Measurements from ENCODE around the gene DESI2. TPM values are rescaled to one million over a fixed set of nuclear protein-coding genes. Genes with fewer than 3 reads are reported as not detected.
A peak's percentile ranks its signal among the peaks of the same experiment; 100 is the strongest.

Gene DESI2
- total and polyA plus RNA-seq, 2 experiments from 2014 or later: 43.9 to 65.9 TPM

- Histone ChIP-seq H3F3A (ENCODE audit: insufficient read depth) (peaks cover 1% of the 10 kb centered on the region; the same call in 1 of the 2 replicates), H3K27me3 (replicated peaks; ENCODE audit: insufficient read depth) (no peaks in the 10 kb centered on the region), H3K9ac (no peak overlapping the region), H3K4me1 (ENCODE audit: insufficient read depth) (0 out of 2 replicates have a peak, but pooled peaks cover 2% of the 10 kb centered on the region), H4K20me1 (ENCODE audit: insufficient read depth) (0 out of 2 replicates have a peak, but pooled peaks cover 12% of the 10 kb centered on the region), H3K9me3 (ENCODE audit: low read depth) (no peaks in the 10 kb centered on the region), H3K9me2 (ENCODE audit: insufficient read depth) (no peaks in the 10 kb centered on the region), H3K4me2 (ENCODE audit: unreplicated experiment) (no peak overlapping the region), H3K36me3 (ENCODE audit: low read depth) (no peaks in the 10 kb centered on the region), H3K4me3 (no peak overlapping the region), H3K79me2 (ENCODE audit: insufficient read depth) (peaks cover 93% of the 10 kb centered on the region), H3K27ac (no peak overlapping the region), H2AFZ (no peak overlapping the region)
- no peak for DNase-seq
- in situ Hi-C loops (cut with MboI): no loop called here
- TF ChIP-seq EZH2phosphoT487 (IDR thresholded peaks at IDR 0.05; ENCODE audit: insufficient read depth, low read depth) (no peak), EZH2 (IDR thresholded peaks at IDR 0.05; ENCODE audit: insufficient read depth, poor library complexity, severe bottlenecking) (no peak)
- 94 to 95% methylated on average over 2 of the region's 2 CpGs for WGBS, 2 experiments (ENCODE audit: low coverage in 1 of 2, low lambda C conversion rate in 2 of 2, missing lambda C conversion rate in 2 of 2)
Measured at GRCh38 chr1:244667797-244668196, 14.9 kb downstream of the DESI2 start.

- H3K27ac ChIP-seq: peak overlapping the region; percentile 18
- DNase-seq: peak; percentile 28
- 20 to 25% methylated on average over 4 of the region's 4 CpGs for WGBS, 2 experiments (ENCODE audit: low coverage in 1 of 2, low lambda C conversion rate in 2 of 2, missing lambda C conversion rate in 2 of 2)
Measured at GRCh38 chr1:244672946-244673682, 20.2 kb downstream of the DESI2 start.

GRCh38 chr1:244674446-244674845, 21.5 kb downstream of the DESI2 start:
- Histone ChIP-seq H2AFZ (no peak overlapping the region), H3K27me3 (replicated peaks; ENCODE audit: insufficient read depth) (no peaks in the 10 kb centered on the region), H3K4me3 (no peak overlapping the region), H3K9me2 (ENCODE audit: insufficient read depth) (no peaks in the 10 kb centered on the region), H3K4me2 (ENCODE audit: unreplicated experiment) (no peak overlapping the region), H3K27ac (no peak overlapping the region), H3K4me1 (ENCODE audit: insufficient read depth) (peaks cover 19% of the 10 kb centered on the region), H3K9ac (no peak overlapping the region), H3K9me3 (ENCODE audit: low read depth) (no peaks in the 10 kb centered on the region), H3K79me2 (ENCODE audit: insufficient read depth) (peaks cover 91% of the 10 kb centered on the region), H3K36me3 (ENCODE audit: low read depth) (no peaks in the 10 kb centered on the region), H4K20me1 (ENCODE audit: insufficient read depth) (no peaks in the 10 kb centered on the region), H3F3A (ENCODE audit: insufficient read depth) (peaks cover 10% of the 10 kb centered on the region; the same call in 1 of the 2 replicates)
- DNase-seq: no peak
- 72 to 75% methylated on average over 4 of the region's 4 CpGs for WGBS, 2 experiments (ENCODE audit: low coverage in 1 of 2, low lambda C conversion rate in 2 of 2, missing lambda C conversion rate in 2 of 2)
- TF ChIP-seq EZH2 (IDR thresholded peaks at IDR 0.05; ENCODE audit: insufficient read depth, poor library complexity, severe bottlenecking): no peak
- in situ Hi-C loops (cut with MboI): no loop called here

More at GRCh38 chr1:244672946-244673682, 20.2 kb downstream of the DESI2 start:
- H3K4me3 ChIP-seq: no peak overlapping the region
- H3K4me1 ChIP-seq (ENCODE audit: insufficient read depth): peaks cover 15% of the 10 kb centered on the region
- H3K9me3 ChIP-seq (ENCODE audit: low read depth): no peaks in the 10 kb centered on the region
- H2AFZ ChIP-seq: no peak overlapping the region
- H4K20me1 ChIP-seq (ENCODE audit: insufficient read depth): no peaks in the 10 kb centered on the region
- no peak for TF ChIP-seq EZH2phosphoT487 (IDR thresholded peaks at IDR 0.05; ENCODE audit: insufficient read depth, low read depth)
- no peak overlapping the region for H3K9ac ChIP-seq
- peaks cover 10% of the 10 kb centered on the region; the same call in 1 of the 2 replicates for H3F3A ChIP-seq (ENCODE audit: insufficient read depth)
- no peaks in the 10 kb centered on the region for H3K36me3 ChIP-seq (ENCODE audit: low read depth)
- no peaks in the 10 kb centered on the region for H3K9me2 ChIP-seq (ENCODE audit: insufficient read depth)
- peaks cover 91% of the 10 kb centered on the region for H3K79me2 ChIP-seq (ENCODE audit: insufficient read depth)
- in situ Hi-C loops (cut with MboI): no loop called here
- H3K4me2 ChIP-seq (ENCODE audit: unreplicated experiment): peak overlapping the region; percentile 40
- no peaks in the 10 kb centered on the region for H3K27me3 ChIP-seq (replicated peaks; ENCODE audit: insufficient read depth)

- WGBS, 2 experiments (ENCODE audit: low coverage in 1 of 2, low lambda C conversion rate in 2 of 2, missing lambda C conversion rate in 2 of 2): 94 to 100% methylated on average over 2 of the region's 2 CpGs
- Histone ChIP-seq H3K36me3 (ENCODE audit: low read depth) (no peaks in the 10 kb centered on the region), H3K9me3 (ENCODE audit: low read depth) (no peaks in the 10 kb centered on the region), H3K4me2 (ENCODE audit: unreplicated experiment) (no peak overlapping the region), H2AFZ (no peak overlapping the region), H3K4me3 (no peak overlapping the region), H3K4me1 (ENCODE audit: insufficient read depth) (peaks cover 19% of the 10 kb centered on the region), H3K27ac (no peak overlapping the region), H3K9me2 (ENCODE audit: insufficient read depth) (no peaks in the 10 kb centered on the region), H3K9ac (no peak overlapping the region), H3K79me2 (ENCODE audit: insufficient read depth) (peaks cover 94% of the 10 kb centered on the region), H3K27me3 (replicated peaks; ENCODE audit: insufficient read depth) (no peaks in the 10 kb centered on the region), H3F3A (ENCODE audit: insufficient read depth) (peaks cover 10% of the 10 kb centered on the region; the same call in 1 of the 2 replicates), H4K20me1 (ENCODE audit: insufficient read depth) (no peaks in the 10 kb centered on the region)
- in situ Hi-C loops (cut with MboI): no loop called here
- TF ChIP-seq EZH2phosphoT487 (IDR thresholded peaks at IDR 0.05; ENCODE audit: insufficient read depth, low read depth) (no peak), EZH2 (IDR thresholded peaks at IDR 0.05; ENCODE audit: insufficient read depth, poor library complexity, severe bottlenecking) (no peak)
- DNase-seq: peak; percentile 13
Measured at GRCh38 chr1:244675167-244675566, 22.2 kb downstream of the DESI2 start.
